HG03457 (cell line): ENCODE data around the gene HOTAIR.

Experiments used
- ATAC-seq: cut with Tn5 transposase; IDR thresholded peaks from one replicate; pipeline ENCODE4 v1.9.1; 2021; ENCODE audit warnings: moderate number of reproducible peaks; ENCODE audit not compliant: unreplicated experiment

Gene HOTAIR

DNA sequence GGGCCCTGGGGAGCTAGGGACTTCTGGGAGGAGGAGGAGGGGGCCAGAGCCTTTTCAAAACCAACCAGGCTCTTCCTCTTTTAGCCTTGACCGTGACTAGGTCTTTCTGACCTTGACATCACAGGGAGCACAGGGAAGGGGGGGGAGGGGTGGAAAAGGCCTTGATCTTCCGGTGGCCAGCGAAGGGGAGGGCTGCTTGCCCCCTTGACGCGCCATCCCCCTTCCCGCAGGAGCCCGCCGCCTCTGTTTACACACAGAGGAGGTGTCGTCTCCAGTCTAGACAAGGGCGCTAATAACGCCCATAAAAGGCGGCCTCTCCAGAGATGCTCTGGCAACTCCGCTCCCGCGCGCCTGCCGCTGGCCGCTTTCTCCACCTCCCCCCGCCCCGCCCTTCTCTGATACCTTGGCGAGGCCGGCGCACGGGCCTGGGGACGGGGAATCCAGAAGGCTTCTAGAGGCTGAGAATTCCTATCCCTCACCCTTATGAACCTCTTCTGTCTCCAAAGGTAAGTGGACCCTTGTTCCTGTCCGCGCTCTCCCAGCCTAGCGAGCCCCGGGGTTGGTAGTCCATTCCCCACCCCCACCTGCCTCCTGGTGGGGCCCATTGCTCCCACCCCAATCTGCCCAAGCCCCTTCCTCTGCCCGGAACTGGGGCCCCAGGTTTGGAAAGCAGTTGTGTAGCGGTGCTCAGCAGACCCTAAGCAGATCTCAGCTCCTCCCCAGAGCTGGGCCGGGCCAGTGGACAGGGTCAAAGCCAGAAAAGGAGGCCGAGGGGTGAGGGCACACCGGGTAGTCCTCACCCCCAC, 24.9 kb downstream of the HOTAIR start:
- ATAC-seq = no peak

DNA sequence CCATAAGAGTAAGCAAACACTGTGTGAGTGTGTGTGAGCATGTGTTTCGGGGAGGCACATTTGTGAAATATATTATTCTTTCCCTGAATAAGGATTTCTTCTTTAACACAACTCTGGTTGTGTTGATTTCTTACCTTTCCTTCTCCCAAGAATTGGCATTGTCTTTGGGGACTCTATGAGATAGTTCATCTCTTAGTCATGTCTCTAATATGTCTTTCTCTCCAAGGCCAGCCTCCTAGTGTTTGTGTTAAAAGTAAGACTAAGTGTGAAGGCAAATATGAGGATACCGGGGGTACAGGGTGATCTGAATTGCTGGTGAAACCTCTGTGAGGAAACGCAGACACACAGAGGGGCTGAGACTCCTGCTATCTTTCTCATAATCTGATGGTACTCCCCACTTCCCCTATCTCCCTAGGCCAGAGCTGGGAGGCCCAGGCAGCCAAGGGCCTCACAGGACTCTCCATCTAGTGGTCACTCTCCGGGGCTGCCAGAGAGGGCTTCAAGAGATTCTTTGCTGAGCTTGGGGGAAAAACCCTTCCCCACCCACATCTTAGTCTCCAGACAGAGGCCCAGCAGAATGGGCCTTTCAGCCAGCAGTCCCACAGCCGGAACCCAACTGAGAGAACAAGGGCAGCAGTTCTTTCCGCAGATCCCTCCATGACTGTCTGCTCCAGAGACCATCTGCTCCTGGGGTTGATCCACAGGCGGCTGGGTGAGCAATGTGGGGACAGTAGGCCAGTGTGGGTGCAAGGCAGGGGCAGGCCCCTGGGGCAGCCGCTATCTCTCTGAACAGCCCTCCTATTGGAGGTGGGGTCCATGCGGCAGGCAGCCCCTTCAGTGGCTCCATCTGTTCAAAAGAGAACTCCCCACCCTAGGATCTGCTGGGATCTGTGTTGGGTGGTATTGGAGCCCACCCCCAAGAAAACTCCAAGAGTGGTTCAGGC, 25.8 kb downstream of the HOTAIR start:
- no peak for ATAC-seq

DNA sequence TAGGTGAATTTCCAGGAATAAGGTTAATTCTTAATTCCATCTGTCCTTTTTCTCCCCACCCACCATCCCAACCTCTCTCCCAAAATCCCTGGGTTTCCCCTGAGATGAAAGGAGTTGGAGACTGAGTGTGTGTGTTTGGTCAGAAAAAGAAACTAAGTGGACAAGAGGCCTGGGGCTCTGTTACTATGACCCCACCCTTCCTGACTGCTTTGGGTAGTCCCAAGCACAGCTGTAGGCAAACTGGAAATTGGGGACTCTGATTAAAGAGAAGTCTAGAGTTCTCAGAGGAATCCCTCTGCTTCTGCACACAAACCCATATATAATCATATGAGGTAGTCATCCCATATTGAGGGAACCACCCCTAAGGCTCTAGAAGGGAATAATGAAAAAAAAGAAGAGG, 27.0 kb downstream of the HOTAIR start:
- no peak for ATAC-seq

DNA sequence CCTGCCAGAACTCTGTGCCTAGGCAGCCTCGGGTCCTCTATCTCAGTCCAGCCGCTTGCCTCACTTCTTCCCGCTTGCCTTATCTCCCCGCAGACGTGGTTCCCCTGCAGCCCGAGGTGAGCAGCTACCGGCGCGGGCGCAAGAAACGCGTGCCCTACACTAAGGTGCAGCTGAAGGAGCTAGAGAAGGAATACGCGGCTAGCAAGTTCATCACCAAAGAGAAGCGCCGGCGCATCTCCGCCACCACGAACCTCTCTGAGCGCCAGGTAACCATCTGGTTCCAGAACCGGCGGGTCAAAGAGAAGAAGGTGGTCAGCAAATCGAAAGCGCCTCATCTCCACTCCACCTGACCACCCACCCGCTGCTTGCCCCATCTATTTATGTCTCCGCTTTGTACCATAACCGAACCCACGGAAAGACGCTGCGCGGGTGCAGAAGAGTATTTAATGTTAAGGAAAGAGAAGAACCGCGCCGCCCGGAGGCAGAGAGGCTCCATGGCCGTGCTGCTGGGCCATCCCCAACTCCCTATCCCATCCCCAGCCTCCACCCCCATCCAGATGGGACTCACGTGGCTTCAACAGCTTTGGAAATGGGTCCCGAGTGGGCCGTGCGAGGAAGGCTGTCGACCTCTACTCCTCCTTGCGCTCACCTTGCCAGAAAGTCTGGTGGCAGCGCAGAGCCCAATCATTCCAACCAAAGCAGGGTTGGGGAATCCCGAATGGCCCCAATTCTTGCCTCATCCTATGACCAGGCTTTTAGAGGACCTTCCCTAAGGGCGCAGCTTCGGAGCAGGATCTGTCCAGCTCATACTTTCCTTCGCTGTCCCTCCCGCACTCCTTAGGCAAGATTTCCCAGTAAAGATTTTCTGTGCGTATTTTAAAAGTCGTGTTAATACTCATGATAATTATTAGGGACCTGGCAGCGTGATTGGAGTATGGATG, 29.6 kb downstream of the HOTAIR start:
- ATAC-seq = no peak

DNA sequence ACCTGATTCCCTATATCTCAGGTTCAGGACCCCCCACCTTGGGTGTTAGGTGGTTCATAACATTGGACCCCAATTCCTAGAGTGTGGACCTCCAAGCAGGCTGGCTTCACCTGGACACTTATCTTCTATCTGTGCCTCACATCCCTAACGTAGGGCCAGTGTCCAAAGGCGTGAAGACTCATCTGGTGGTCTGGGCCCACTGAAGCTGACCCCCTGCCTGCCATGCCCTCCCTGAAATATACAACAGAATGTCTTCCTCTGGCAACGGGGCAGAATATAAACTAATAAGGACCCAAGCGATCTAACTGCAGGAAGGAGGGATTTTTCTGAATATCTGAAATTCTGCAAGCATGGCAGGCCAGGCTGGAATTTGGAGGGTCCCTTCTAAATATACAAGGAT, 30.5 kb downstream of the HOTAIR start:
- no peak for ATAC-seq

DNA sequence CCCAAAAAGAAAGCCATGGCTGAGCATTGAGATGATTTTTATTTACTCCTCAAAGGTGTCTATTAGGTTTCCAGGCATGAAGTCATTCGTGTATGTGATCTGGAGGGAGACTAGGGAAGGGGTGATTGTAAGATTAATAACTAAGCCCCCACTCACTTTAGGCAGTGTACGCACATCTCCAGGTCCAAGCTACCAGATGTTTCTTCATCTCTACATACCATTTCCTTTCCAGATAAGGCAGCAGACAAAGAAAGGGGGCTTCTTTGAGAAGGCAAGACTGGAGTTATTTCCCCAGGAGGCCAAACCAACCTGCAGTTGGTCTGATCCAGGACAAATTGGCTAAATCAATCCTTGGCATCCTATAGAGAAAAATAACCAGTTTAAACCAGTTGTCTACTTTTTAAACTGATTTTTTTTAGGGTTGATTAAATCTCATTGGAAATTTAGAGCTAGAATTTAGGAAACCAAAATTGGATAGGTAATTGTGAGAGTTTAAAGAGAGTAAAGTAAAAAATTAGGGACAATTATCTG, 32.2 kb downstream of the HOTAIR start:
- ATAC-seq = no peak

DNA sequence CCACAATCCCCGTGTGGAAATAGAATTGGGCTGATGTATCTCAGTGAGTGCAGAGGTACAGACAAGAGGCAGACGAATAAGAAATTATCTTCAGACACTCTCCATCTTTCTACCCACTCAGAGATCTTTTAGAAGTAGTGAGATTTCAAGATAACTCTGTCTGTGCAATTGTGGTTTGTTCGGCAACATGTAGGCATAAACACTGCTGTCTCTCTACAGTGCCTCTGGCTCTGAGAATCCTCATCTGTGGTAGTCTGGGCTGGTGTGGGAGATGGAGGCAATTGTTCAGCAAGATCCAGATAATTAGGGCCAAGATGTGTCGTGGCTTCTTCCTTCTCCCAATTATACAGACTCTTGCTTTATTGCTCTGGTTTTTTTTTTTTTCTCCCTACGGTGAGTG, 33.0 kb downstream of the HOTAIR start:
- ATAC-seq = no peak

DNA sequence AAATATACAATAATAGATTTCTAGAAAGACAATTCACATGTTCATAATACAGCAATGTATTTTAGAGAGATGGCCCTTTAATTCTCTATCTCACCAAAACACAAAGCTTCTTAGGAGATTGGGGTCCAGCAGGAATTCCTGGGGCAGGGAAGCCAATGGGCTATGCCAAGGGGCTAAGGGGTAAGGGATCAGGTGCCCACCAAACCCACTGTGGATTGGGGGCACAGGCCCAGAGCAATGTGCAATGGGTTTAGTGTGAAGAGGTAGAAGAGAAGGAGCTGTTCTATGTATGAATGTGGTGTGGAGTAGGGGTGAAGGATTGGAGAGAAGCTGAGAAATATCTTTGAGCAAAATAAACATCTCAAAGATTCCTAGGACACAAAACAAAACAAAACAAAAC, 33.6 kb downstream of the HOTAIR start:
- no peak for ATAC-seq

DNA sequence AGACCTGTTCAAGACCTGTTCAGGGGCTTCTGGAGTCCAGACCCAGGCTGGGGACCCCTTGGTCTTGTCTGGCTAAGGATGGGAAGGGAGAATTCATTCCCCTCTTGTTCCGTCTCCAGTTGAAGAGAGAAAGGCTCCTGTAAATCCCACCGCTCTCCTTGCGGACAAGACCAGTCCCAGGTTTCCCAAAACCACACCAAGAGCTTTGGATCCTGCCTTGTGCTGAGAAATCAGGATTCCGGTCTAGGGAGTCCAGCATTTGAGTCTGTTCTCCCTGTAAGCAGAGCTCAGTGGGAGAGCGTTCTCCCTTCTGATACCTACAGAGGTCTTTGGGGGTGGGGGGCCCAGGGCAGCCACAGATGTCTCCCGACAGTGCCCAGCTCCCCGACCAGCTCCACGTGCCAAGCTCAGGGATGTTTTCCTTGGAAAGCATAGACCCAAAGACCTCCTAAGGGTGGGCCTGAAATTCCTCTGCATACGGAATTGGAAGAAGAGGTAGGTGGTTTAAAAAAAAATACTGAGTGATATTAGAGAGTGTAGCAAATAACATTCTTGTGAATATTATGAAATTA, 34.2 kb downstream of the HOTAIR start:
- no peak for ATAC-seq

DNA sequence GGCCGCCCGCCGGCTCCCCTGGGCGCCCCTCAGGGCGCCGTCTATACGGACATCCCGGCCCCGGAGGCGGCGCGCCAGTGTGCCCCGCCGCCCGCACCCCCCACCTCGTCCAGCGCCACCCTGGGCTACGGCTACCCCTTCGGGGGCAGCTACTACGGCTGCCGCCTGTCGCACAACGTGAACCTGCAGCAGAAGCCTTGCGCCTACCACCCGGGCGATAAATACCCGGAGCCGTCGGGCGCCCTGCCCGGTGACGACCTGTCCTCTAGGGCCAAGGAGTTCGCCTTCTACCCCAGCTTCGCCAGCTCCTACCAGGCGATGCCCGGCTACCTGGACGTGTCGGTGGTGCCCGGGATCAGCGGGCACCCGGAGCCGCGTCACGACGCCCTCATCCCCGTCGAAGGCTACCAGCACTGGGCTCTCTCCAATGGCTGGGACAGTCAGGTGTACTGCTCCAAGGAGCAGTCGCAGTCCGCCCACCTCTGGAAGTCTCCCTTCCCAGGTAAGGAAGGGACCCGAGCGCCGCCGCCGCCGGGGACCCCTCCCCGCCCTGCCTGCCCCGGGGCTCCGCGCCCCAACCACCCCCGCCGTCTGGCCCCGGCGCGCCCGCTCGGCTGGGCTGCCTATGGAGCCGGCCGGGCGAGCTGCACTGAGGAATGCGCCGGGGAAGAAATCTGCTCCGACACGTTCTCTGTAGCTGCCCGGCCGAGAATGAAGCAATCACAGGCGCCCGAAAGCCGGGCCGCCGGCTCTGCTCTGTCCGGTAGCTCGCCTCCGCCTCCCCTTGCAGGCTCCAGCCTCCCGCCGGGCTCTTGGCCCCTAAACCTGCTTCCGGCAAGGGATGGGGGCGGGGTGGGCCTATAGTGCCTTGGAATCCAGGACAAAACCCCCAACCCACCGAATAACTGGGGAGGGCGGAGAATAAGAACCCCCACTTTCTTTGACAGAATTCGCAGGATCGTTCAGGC, 35.3 kb downstream of the HOTAIR start:
- ATAC-seq = no peak

DNA sequence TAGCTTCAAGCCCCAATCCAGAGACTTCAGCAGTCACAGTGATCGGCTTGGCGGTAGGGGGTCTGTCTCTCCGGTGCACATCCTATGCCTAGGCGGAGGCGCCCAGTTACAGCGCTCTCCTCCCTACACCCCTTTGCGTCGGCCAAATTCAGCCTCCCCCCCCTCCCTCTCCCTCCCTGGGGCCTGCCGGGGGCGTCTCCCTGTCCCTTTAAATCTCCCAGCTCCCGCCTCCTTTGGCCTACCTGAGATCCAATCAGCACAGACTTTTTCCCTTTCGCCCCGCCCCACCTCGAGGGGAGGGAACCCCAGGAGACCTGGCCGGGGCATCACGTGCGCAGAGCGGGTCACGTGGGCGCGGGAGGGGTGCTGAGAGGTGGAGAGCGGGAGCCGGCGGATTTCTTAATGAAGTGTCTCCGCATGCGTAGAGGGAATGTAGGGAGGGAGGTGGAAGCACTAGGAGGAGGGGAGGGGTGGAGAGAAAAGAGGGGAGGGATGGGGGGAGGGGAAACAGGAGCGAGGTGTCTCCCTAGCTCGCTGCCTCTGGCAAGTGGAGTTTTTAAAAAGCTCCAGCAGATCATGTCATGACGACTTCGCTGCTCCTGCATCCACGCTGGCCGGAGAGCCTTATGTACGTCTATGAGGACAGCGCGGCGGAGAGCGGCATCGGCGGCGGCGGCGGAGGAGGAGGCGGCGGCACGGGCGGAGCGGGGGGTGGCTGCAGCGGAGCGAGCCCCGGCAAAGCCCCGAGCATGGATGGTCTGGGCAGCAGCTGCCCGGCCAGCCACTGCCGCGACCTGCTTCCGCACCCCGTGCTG, 36.2 kb downstream of the HOTAIR start, which contains the start of gene HOXC13:
Gene HOXC13, plus strand, starts transcription at position 506 of the 815 bp plus-strand sequence. Its CDS starts 76 bp downstream, at position 582.
- no peak for ATAC-seq

DNA sequence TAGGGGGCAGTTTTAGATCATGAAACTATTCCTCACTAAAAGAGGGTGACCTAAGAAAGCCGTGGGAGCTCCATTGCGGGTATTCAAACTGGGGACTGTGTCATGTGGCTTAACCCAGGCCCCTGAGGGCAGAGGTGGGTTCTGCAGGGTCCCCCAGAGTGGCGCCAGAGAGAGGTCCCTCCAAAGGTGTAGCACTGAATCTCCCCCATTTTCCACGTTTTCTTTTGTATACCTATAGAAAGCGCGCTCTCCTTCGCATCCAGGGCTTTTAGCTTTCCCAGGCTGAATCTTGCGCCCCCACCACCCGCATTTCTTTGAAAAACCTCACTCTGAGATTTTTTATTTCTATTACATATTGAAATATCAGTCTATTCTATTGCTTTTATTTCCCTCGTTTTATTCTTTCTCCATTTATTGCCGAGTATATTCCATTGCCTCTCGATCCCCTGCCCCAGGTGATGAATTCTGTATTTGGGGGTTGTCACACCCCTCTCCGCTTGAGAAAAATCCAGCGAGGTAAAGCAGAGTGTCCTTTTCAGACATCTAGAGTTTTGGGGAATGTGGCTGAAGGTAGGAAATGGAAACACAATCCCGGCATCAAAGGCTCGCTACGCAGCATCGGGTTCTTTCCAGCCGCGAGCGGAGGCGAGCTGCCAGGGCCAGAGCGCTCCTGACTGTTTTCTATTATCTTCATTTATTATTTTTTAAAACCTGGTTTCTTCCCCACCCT, 37.0 kb downstream of the HOTAIR start:
- ATAC-seq = no peak

DNA sequence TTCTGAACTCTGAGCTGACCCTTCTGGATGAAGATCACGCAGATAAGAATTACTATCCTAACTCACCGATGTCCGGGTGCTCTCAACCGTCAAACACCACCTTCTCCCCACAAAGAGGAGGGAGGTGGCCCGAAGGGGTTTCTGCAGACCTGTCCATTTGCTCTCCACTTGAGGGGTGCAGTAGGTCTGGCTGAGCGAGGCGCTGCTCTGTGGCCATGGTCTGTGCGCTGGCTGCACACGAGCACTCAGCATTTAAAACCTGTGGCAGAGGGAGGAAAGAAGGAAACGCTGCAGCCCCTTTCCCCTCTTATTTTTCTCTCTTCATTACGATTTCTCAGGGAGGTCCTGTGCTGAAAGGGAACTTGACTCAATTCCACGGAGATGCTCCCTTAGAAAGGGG, 37.7 kb downstream of the HOTAIR start:
- ATAC-seq = no peak

DNA sequence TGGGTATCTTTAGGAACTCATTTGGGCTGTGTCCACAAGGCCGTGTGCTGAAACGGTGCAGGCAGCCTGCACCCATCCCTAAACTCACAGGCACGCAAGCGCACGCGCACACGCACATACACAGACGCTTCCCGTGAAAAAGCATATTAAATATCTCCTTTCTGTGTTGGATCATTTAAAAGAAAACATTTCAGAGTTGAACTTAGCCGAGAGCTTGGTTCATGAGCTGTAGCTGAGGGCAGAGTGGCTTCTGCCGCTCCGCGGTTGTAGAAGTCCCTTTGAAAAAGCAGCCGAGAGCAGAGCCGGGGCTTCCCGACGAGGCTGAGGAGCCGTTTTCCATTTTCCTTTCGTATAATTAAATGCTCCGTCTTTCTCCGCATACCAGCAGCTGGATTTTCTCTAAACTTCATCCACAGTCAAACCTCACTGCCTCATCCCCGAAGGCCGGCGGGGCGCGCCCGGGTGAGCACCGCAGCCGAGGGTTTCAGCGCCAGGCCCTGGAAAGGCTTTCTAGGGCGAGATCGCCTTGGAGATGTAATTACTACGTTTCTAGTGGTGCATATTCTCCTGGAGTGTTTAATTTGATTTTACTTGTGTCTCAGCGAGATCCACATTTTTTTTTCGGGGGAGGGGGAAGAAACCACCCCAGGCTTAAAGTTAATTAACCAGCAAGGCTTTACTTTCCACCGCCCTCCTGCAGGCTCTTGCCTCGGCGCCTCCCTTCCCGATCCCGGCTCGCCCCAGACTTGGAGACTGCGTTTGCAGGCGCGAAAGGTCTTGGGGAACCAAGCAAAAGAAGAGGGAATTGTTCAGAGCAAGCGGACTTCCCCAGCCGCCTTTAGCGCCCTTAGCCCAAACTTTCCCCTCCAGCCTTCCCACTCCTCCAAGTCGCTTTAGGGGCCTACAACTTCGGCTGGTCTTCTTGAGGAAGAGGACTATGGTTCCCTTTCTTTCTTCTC, 39.1 kb downstream of the HOTAIR start:
- no peak for ATAC-seq

DNA sequence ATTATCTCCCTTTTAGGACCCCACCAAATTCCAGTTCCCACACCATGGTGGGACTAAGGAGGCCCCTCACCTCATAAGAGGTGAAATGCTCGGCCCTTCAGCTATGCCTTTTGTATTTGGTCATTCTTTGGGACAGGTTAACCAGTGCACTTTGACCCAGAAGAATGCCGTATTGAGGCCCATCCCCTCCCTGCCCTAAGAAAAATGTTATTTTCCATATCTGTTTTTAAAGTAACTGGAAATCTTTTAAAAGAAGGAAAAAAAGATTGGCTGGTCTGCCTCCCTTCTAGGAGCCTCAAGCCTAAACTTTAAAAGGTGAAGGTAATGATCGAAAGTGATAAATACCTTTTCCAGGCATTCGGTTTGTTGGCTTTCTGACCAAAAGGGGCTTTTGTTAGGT, 41.8 kb downstream of the HOTAIR start:
- ATAC-seq = no peak

DNA sequence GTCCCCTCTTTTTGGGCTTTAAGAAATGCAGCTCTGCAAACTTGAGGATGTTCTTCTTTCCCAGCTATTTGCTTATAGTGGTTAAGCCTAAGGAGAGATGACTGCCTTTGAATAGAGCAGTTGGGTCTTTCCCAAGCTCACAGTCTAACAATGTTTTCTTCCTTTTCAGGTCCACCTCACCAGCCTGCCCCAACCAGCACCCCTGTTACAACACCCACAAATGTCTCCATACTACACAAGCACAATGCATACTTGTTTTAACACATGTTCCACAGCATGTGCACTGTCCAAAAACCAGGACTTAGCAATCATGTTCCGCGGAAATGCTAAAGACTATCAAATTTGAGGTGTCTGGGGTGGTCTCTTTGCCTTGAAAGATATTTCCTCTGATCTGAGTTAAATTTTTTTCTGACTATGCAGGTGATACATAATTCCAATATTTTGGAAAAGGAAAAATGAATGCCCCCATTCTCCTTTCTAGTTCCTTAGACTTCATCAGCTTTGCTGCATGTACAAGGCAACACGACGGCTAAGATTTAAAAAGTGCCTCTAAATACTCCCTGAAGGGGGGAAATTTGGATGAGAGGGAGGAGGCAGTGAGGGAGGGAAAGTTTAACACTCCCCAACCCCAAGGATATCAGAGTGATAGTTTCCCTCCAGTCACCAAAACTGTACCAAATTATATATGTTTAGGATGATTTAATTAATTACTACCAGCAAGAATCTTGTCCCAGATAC, 42.7 kb downstream of the HOTAIR start:
- no peak for ATAC-seq
